DND-41 (cell line): Measurements from ENCODE around the gene CNOT11.
A peak's percentile ranks its signal among the peaks of the same experiment; 100 is the strongest.
"Not testable (repeated sequence)": the region's sequence is repeated elsewhere in the genome, so short reads cannot be mapped to it uniquely, and the experiment has no call there.

Experiments used
- ATAC-seq: fragments of 200-7000 bp; cut with Tn5 transposase; 3 replicates; pipeline ENCODE4 v1.9.1; 2021; ENCODE audit warnings: low read depth; ENCODE audit not compliant: insufficient read depth
- DNase-seq: peaks from one replicate; pipeline ENCODE4 v3.0.0-alpha.2; 2020
- H2AFZ ChIP-seq: 2 replicates; pipeline ENCODE4 v1.6.0; 2012; ENCODE audit warnings: low read depth, low read length
- H3K27ac ChIP-seq: 2 replicates; pipeline ENCODE4 v1.5.1; 2012; ENCODE audit warnings: low read length, inconsistent platforms
- H3K27me3 ChIP-seq: fragments of 200-600 bp; sonication (generic); 2 replicates; pipeline ENCODE4 v1.6.0; 2012; ENCODE audit warnings: low read length, mild to moderate bottlenecking, inconsistent platforms; ENCODE audit not compliant: insufficient read depth, poor library complexity
- H3K36me3 ChIP-seq: 2 replicates; pipeline ENCODE4 v1.5.1; 2012; ENCODE audit warnings: low read length, inconsistent platforms; ENCODE audit not compliant: insufficient read depth
- H3K4me1 ChIP-seq: 2 replicates; pipeline ENCODE4 v1.5.1; 2012; ENCODE audit warnings: mild to moderate bottlenecking, low read length; ENCODE audit not compliant: insufficient read depth
- H3K4me2 ChIP-seq: 2 replicates; pipeline ENCODE4 v1.6.0; 2012; ENCODE audit warnings: mild to moderate bottlenecking, moderate library complexity, low read length, inconsistent platforms; ENCODE audit not compliant: insufficient read depth
- H3K4me3 ChIP-seq, 2 experiments: fragments of 200-600 bp in 1 of 2; shearing (Covaris generic) in 1 of 2; 2 replicates each; pipeline ENCODE4 v1.5.1; 2012 to 2016; ENCODE audit warnings: inconsistent platforms in 2 of 2, low read length in 2 of 2, mild to moderate bottlenecking in 2 of 2, low read depth in 1 of 2, moderate library complexity in 1 of 2
- H3K79me2 ChIP-seq: 2 replicates; pipeline ENCODE4 v1.6.0; 2012; ENCODE audit warnings: low read length, inconsistent platforms; ENCODE audit not compliant: insufficient read depth
- H3K9ac ChIP-seq: 2 replicates; pipeline ENCODE4 v1.6.0; 2012; ENCODE audit warnings: low read depth, mild to moderate bottlenecking, inconsistent platforms, low read length, moderate library complexity
- H3K9me3 ChIP-seq: 2 replicates; pipeline ENCODE4 v1.5.1; 2012; ENCODE audit warnings: low read length, moderate library complexity, mild to moderate bottlenecking, inconsistent platforms; ENCODE audit not compliant: insufficient read depth, severe bottlenecking
- H4K20me1 ChIP-seq: 2 replicates; pipeline ENCODE4 v1.6.0; 2012; ENCODE audit warnings: low read length; ENCODE audit not compliant: insufficient read depth
- CTCF ChIP-seq: IDR thresholded peaks from 2 replicates; pipeline ENCODE4 v1.5.1; 2012; ENCODE audit warnings: borderline replicate concordance, low read length, moderate library complexity, mild to moderate bottlenecking; ENCODE audit not compliant: poor library complexity, severe bottlenecking; ENCODE audit errors: extremely low read depth
- EZH2 ChIP-seq: IDR thresholded peaks from 3 replicates; pipeline ENCODE4 v1.6.1; 2012; ENCODE audit warnings: borderline replicate concordance, low read depth, mild to moderate bottlenecking, moderate library complexity, low read length, inconsistent platforms; ENCODE audit not compliant: severe bottlenecking

CNOT11 gene

DNA sequence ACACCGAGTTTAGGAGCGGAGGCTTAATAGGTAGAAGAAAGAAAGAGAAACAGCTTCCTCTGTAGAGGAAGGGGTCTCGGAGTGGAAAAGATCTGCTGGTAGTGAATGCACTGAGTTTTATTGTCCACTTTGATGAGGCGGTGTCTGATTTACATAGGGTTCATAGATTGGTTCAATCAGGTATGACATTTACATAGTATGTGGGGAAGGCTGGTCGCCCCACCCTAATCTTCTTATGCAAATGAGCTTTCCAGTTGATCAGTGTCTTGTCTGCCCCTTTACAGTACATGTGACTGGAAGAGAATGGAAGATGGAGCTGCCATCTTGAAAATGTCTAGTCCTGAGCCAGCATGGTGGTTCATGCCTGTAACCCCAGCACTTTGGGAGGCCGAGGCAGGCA lies 19.9 kb upstream of the CNOT11 start:
- TF ChIP-seq CTCF (no peak), EZH2 (no peak)
- ATAC-seq, result no peak
- no peaks in the 10 kb centered on the region for H3K9me3 ChIP-seq
- no peaks in the 10 kb centered on the region for H3K79me2 ChIP-seq
- no peak overlapping the region for H3K9ac ChIP-seq
- H3K4me3 ChIP-seq, result no peak overlapping the region
- H3K4me2 ChIP-seq, result no peak overlapping the region
- no peaks in the 10 kb centered on the region for H3K27me3 ChIP-seq
- H3K27ac ChIP-seq, result no peak overlapping the region
- no peaks in the 10 kb centered on the region for H4K20me1 ChIP-seq
- H3K36me3 ChIP-seq, result no peaks in the 10 kb centered on the region
- DNase-seq, result no peak
- peak overlapping the region; percentile 36; the same call in 1 of the 2 replicates for H2AFZ ChIP-seq
- peaks cover 12% of the 10 kb centered on the region for H3K4me1 ChIP-seq

- Histone ChIP-seq H4K20me1 (no peaks in the 10 kb centered on the region), H3K79me2 (no peaks in the 10 kb centered on the region), H3K27me3 (no peaks in the 10 kb centered on the region), H3K36me3 (no peaks in the 10 kb centered on the region), H3K4me2 (no peak overlapping the region), H3K9me3 (no peaks in the 10 kb centered on the region), H2AFZ (no peak overlapping the region), H3K4me3 (no peak overlapping the region), H3K9ac (no peak overlapping the region), H3K27ac (no peak overlapping the region), H3K4me1 (peaks cover 7% of the 10 kb centered on the region; the same call in 1 of the 2 replicates)
- TF ChIP-seq EZH2 (no peak), CTCF (no peak)
- DNase-seq, result no peak
- no peak for ATAC-seq
These were observed 18.3 kb upstream of the CNOT11 start for GRCh38 chr2:101234169-101234938.

DNA sequence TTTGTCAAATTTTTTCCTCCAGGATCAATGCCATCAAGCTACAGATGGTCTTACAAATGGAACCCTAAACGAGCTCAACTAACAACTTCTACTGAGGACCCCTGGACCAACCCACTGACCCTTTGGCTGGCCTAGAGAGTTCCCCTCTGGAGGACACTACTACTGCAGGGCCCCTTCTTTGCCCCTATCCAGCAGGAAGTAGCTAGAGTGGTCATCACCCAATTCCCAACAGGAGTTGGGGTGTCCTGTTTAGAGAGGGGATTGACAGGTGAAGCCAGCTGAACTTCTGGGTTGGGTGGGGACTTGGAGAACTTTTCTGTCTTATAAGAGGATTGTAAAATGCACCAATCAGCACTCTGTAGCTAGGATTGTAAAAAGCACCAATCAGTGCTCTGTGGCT lies 16.7 kb upstream of the CNOT11 start:
- not testable (repeated sequence) for H3K9me3 ChIP-seq, H2AFZ ChIP-seq, H3K27ac ChIP-seq, H3K79me2 ChIP-seq, DNase-seq, H3K4me1 ChIP-seq, H3K4me2 ChIP-seq, H3K9ac ChIP-seq, H3K27me3 ChIP-seq, H3K36me3 ChIP-seq, H4K20me1 ChIP-seq, ATAC-seq, H3K4me3 ChIP-seq

GRCh38 chr2:101237944-101238343 lies 14.7 kb upstream of the CNOT11 start:
- H3K27ac ChIP-seq, H3K4me3 ChIP-seq, H3K36me3 ChIP-seq, H4K20me1 ChIP-seq, H3K9ac ChIP-seq, H3K9me3 ChIP-seq, H2AFZ ChIP-seq, H3K4me2 ChIP-seq, DNase-seq, H3K79me2 ChIP-seq, ATAC-seq, H3K27me3 ChIP-seq, H3K4me1 ChIP-seq: not testable (repeated sequence)
